Measurements from ENCODE around the gene GSDMA. TPM values are rescaled to one million over a fixed set of nuclear protein-coding genes. Genes with fewer than 3 reads are reported as not detected.

Gene GSDMA
- total RNA-seq, 4 donors from 2014 or later, result 0.11 to 0.99 (median 0.45) TPM; not detected in 1

DNA sequence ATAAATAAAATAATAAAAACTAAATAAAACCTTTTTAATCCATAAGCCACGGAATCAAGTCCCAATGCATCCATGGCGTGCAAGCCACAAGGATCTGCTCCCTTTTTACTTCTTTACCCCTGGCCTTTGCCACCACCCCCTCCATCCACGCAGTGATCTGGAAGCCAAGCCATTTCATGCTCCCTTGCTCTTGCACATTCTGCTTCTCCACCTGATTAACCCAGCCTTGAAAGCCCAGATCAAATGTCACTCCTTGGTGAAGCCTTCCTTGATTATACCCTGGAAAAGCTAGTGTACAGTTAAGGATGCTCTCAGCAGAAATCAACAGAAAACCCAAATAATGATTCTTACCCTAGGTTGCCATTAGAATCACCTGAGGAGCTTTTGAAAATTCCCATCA, 25.4 kb upstream of the GSDMA start:
- WGBS, result 93% methylated on average over 3 of the region's 3 CpGs
- DNase-seq (ENCODE audit: extremely low spot score), result no peak
- no peak overlapping the region for H3K27ac ChIP-seq (replicated peaks in 1 of 4)
- H3K36me3 ChIP-seq, result no peaks in the 10 kb centered on the region
- peaks cover 0 to 9% (median 4%) of the 10 kb centered on the region in 4 donors for H3K4me1 ChIP-seq
- H3K9me3 ChIP-seq, result no peaks in the 10 kb centered on the region
- no peak overlapping the region for H3K4me3 ChIP-seq
- intact Hi-C loops (cut with DNase I), result no loop called here
- H3K27me3 ChIP-seq, result no peaks in the 10 kb centered on the region
- TF ChIP-seq, protein P1, sequence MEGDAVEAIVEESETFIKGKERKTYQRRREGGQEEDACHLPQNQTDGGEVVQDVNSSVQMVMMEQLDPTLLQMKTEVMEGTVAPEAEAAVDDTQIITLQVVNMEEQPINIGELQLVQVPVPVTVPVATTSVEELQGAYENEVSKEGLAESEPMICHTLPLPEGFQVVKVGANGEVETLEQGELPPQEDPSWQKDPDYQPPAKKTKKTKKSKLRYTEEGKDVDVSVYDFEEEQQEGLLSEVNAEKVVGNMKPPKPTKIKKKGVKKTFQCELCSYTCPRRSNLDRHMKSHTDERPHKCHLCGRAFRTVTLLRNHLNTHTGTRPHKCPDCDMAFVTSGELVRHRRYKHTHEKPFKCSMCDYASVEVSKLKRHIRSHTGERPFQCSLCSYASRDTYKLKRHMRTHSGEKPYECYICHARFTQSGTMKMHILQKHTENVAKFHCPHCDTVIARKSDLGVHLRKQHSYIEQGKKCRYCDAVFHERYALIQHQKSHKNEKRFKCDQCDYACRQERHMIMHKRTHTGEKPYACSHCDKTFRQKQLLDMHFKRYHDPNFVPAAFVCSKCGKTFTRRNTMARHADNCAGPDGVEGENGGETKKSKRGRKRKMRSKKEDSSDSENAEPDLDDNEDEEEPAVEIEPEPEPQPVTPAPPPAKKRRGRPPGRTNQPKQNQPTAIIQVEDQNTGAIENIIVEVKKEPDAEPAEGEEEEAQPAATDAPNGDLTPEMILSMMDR (IDR thresholded peaks at IDR 0.05), result no peak
- no peak for TF ChIP-seq POLR2AphosphoS5 (IDR thresholded peaks at IDR 0.05)
- no peak for TF ChIP-seq EP300 (IDR thresholded peaks at IDR 0.05)
- TF ChIP-seq POLR2A (IDR thresholded peaks at IDR 0.05; ENCODE audit: low read depth), result no peak

DNA sequence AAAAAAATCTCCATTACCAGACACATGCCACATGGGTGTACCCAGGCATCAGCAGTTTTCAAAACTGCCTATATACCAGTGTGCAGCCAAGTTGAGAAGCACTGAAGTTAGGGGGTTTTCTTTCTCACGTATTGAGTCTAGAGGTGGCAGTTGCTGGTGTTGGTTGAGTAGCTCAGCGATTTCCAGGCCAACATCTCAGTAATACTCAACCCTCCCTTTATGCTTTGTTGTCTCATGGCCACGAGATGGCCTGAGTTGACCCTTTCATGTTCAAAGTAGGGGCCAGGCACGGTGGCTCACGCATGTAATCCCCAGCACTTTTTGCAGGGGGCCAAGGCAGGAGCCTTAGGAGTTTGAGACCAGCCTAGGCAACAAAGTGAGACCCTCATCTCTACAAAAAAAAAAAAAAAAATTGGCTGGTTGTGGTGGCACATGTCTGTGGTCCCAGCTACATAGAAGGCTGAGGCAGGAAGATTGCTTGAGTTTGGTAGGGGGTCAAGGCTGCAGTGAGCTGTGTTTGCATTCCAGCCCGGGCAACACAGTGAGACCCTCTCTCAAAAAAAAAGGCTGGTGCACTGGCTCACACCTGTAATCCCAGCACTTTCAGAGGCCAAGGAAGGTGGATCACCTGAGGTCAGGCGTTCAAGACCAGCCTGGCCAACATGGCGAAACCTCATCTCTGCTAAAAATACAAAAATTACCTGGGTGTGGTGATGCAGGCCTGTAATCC, 24.5 kb upstream of the GSDMA start:
- no peaks in the 10 kb centered on the region for H3K36me3 ChIP-seq
- no peak for TF ChIP-seq POLR2A (IDR thresholded peaks at IDR 0.05; ENCODE audit: low read depth)
- no peak for TF ChIP-seq POLR2AphosphoS5 (IDR thresholded peaks at IDR 0.05)
- no peak for TF ChIP-seq EP300 (IDR thresholded peaks at IDR 0.05)
- TF ChIP-seq, protein P1 (IDR thresholded peaks at IDR 0.05), result no peak
- no peaks in the 10 kb centered on the region for H3K9me3 ChIP-seq
- H3K4me3 ChIP-seq, result no peak overlapping the region
- H3K27me3 ChIP-seq, result peaks cover 0 to 5% (median 0%) of the 10 kb centered on the region in 4 donors
- DNase-seq (ENCODE audit: extremely low spot score), result no peak
- peaks cover 0 to 9% (median 4%) of the 10 kb centered on the region in 4 donors for H3K4me1 ChIP-seq
- intact Hi-C loops (cut with DNase I), result no loop called here
- WGBS, result 79% methylated on average over 8 of the region's 8 CpGs
- no peak overlapping the region for H3K27ac ChIP-seq (replicated peaks in 1 of 4)

DNA sequence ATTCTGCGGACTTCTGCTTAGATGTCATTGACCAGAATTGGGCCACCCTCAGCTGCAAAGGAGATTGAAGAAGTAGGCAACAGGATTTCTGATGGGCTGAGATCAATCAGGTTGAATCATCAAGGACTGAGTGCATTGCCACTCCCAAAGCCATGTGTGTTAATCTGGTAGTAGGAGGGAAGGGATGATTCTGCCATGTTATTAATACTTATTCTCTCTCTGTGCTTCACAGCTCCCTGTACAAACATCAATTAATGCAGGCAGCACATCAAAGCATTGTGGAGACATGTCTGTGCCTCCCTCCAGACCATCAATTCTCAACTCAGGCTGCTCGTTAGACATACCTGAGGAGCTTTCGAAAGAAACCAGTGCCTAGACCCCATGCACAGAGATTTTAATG, 23.7 kb upstream of the GSDMA start:
- Histone ChIP-seq H3K4me3 (no peak overlapping the region), H3K27me3 (peaks cover 0 to 13% (median 0%) of the 10 kb centered on the region in 4 donors), H3K27ac (replicated peaks in 1 of 4) (no peak overlapping the region), H3K36me3 (no peaks in the 10 kb centered on the region), H3K4me1 (peaks cover 0 to 9% (median 4%) of the 10 kb centered on the region in 4 donors), H3K9me3 (no peaks in the 10 kb centered on the region)
- WGBS, result 74% methylated on average over 3 of the region's 3 CpGs
- intact Hi-C loops (cut with DNase I), result no loop called here
- TF ChIP-seq, protein P1 (IDR thresholded peaks at IDR 0.05), result no peak
- TF ChIP-seq EP300 (IDR thresholded peaks at IDR 0.05), result no peak
- DNase-seq (ENCODE audit: extremely low spot score), result no peak

DNA sequence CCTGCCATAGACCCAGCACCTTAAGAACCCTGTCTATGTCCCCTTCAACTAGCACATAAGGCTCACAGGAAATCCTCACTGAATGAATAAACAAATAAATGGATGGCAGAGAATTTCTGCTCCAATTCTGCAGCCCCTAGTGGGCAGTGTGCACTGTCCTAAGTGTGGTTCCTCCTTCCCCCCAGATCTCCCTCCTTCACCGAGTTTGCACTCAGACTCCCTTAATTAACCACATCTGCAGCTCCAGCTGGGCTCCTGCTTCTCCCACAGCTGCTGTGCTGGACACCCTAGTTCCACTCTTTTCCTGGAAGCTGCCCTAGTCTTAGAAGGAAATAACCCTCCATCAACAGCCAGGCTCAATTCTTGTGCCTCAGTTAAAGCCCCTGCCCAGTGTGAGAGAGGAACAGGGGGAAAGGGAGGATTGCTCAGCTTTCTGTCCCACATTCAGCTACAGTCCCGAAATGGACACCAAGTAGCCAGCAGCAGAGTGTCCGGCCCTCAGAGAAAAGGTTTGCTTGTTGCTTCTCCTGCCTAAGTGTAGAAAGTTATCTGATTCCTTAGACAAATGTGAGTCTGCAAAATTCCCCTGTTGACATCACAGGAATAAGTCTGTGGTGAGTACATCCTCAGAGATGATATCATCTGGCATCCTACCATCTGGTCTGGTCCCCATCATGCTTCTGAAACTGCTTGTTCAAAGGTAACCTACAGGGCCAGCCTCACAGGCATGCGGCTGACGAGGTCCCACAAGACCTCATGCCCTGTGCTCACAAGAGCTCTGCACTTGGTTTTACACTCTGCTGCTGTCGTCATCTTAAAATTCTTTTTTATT, 23.0 kb upstream of the GSDMA start:
- H3K9me3 ChIP-seq, result no peaks in the 10 kb centered on the region
- WGBS, result 58% methylated on average over 4 of the region's 6 CpGs
- no peak for TF ChIP-seq POLR2AphosphoS5 (IDR thresholded peaks at IDR 0.05)
- TF ChIP-seq, protein P1 (IDR thresholded peaks at IDR 0.05), result peak in 1 of 3 experiments; percentile 8
- no peak for TF ChIP-seq EP300 (IDR thresholded peaks at IDR 0.05)
- TF ChIP-seq POLR2A (IDR thresholded peaks at IDR 0.05; ENCODE audit: low read depth), result no peak
- intact Hi-C loops (cut with DNase I), result no loop called here
- no peak for DNase-seq (ENCODE audit: extremely low spot score)
- peaks cover 0 to 9% (median 2%) of the 10 kb centered on the region in 4 donors for H3K4me1 ChIP-seq
- H3K27ac ChIP-seq (replicated peaks in 1 of 4), result no peak overlapping the region
- H3K27me3 ChIP-seq, result peaks cover 0 to 20% (median 0%) of the 10 kb centered on the region in 4 donors
- no peak overlapping the region for H3K4me3 ChIP-seq
- no peaks in the 10 kb centered on the region for H3K36me3 ChIP-seq
